ENCODE measurements around the gene FBXL13.

DNA sequence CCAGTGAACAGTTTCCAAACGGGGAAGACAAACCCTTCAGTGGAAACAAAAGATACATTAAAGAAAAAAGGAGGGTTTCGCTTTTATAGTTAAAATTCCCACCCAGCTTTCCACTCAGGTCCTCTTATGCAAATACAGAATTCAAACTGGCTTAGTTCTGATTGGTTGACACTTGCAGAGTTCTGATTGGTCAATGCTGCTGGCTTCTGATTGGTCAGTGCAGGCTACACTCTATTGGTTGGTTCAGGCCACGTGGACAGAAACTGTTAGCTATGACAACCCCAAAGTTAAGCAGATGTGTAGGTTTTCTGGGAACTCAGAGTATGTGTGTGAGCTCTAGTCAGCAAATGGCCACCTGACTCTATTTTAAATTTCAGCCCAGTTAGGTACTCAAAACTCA is 80.0 kb downstream of the FBXL13 start:
- TF ChIP-seq MXI1 (IDR thresholded peaks at IDR 0.05; ENCODE audit: low read depth, low read length) = no peak
- no peak for TF ChIP-seq RFX5 (IDR thresholded peaks at IDR 0.05; ENCODE audit: low read depth, low read length)
- TF ChIP-seq HCFC1 (IDR thresholded peaks at IDR 0.05; ENCODE audit: low read length) = no peak
- TF ChIP-seq SPI1 (IDR thresholded peaks at IDR 0.05; ENCODE audit: borderline replicate concordance, insufficient read depth, low read depth, low read length) = no peak
- TF ChIP-seq, protein P1, sequence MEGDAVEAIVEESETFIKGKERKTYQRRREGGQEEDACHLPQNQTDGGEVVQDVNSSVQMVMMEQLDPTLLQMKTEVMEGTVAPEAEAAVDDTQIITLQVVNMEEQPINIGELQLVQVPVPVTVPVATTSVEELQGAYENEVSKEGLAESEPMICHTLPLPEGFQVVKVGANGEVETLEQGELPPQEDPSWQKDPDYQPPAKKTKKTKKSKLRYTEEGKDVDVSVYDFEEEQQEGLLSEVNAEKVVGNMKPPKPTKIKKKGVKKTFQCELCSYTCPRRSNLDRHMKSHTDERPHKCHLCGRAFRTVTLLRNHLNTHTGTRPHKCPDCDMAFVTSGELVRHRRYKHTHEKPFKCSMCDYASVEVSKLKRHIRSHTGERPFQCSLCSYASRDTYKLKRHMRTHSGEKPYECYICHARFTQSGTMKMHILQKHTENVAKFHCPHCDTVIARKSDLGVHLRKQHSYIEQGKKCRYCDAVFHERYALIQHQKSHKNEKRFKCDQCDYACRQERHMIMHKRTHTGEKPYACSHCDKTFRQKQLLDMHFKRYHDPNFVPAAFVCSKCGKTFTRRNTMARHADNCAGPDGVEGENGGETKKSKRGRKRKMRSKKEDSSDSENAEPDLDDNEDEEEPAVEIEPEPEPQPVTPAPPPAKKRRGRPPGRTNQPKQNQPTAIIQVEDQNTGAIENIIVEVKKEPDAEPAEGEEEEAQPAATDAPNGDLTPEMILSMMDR (IDR thresholded peaks at IDR 0.05 in 2 of 3, conservative IDR thresholded peaks at IDR 0.05 in 1 of 3; ENCODE audit: control insufficient read depth in 2 of 3, extremely low read depth in 1 of 3, insufficient read depth in 1 of 3, low read depth in 3 of 3, low read length in 3 of 3) = no peak
- no peak for TF ChIP-seq STAT1 (conservative IDR thresholded peaks at IDR 0.05)
- TF ChIP-seq ZNF274 (IDR thresholded peaks at IDR 0.05; ENCODE audit: insufficient read depth, insufficient read length) = no peak
- TF ChIP-seq SREBF2 (IDR thresholded peaks at IDR 0.05; ENCODE audit: low read length) = no peak
- TF ChIP-seq BHLHE40 (IDR thresholded peaks at IDR 0.05; ENCODE audit: borderline replicate concordance in 1 of 2, low read depth in 2 of 2, low read length in 1 of 2) = no peak
- no peak for TF ChIP-seq EZH2 (IDR thresholded peaks at IDR 0.05; ENCODE audit: borderline replicate concordance, control insufficient read depth, low read depth, low read length)
- TF ChIP-seq NR2C1 (IDR thresholded peaks at IDR 0.05) = no peak
- no peak for TF ChIP-seq BMI1 (IDR thresholded peaks at IDR 0.05; ENCODE audit: borderline replicate concordance)
- TF ChIP-seq POLR2AphosphoS5 (IDR thresholded peaks at IDR 0.05; ENCODE audit: low read length) = no peak

Measured in GM12878 (cell line).